ENCODE measurements around the gene ZNF580.

DNA sequence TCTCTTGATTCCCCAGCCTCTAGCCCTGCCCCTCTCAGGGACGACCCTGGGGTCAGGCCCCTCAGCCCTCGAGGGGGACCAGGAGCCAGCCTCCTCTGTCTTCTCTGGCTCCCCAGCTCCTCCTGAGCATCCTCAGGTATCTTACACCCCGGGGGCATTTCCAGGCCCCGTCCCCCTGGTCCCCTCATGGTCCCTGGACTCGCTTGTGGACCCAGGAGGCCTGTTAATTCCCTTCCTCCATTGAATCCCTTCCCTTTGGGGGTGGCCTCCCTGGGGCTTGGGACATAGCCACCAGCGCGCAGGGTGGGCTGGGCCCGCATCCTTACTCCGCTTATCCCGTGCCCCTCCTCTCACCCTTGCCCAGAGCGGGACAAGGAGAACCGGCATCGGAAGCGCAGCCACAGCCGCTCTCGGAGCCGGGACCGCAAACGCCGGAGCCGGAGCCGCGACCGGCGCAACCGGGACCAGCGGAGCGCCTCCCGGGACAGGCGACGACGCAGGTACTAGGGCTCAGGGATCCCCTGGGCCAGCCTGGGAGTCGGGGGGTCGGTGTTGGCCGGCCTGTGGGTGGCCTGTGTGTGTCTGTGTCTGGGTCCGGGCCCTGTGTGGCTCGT, 18.2 kb downstream of the ZNF580 start:
- TF ChIP-seq GATA2 (IDR thresholded peaks at IDR 0.05; ENCODE audit: low read depth, low read length) (no peak), GATA3 (IDR thresholded peaks at IDR 0.05; ENCODE audit: low read depth, low read length) (no peak)
